PC-9 (cell line): ENCODE results near the gene IFTAP. TPM values are rescaled to one million over a fixed set of nuclear protein-coding genes. Genes with fewer than 3 reads are reported as not detected.

ENCODE experiments used
- BruUV-seq: library from RNA; stranded (reverse); fragments of 400-500 nt; replicated peaks from 2 replicates; lab custom pipeline; 2021; lab: Mats Ljungman, UMichigan
- CTCF ChIA-PET: fragments of 300-600 bp; sonication (Branson Sonifier 250); formaldehyde crosslinking; loops from one replicate; lab custom pipeline; 2022; ENCODE audit warnings: antibody characterized with exemption; lab: Charles Lee
- POLR2A ChIA-PET: fragments of 300-600 bp; sonication (Branson Sonifier 250); formaldehyde crosslinking; loops from one replicate; lab custom pipeline; 2022; ENCODE audit warnings: antibody characterized with exemption; ENCODE audit not compliant: unreplicated experiment; lab: Charles Lee
- DNase-seq, 2 experiments: peaks; one replicate each; pipeline versions ENCODE4 v3.0.0 to v3.0.0-alpha.2; 2015 to 2022; ENCODE audit warnings: mixed read lengths in 1 of 2
- H2AFZ ChIP-seq: fragments of 200-600 bp; sonication (generic); 2 replicates; pipeline ENCODE4 v1.8.1; 2017; ENCODE audit warnings: antibody characterized with exemption
- H3F3A ChIP-seq: fragments of 200-600 bp; sonication (generic); 2 replicates; pipeline ENCODE4 v1.8.1; 2017; ENCODE audit warnings: antibody characterized with exemption, mild to moderate bottlenecking, low read depth; ENCODE audit not compliant: insufficient read depth
- H3K27ac ChIP-seq: fragments of 200-600 bp; sonication (generic); 2 replicates; pipeline ENCODE4 v1.6.1; 2016; ENCODE audit warnings: mixed run types
- H3K27me3 ChIP-seq: fragments of 200-600 bp; sonication (generic); 2 replicates; pipeline ENCODE4 v1.6.1; 2016; ENCODE audit warnings: low read depth, mixed run types; ENCODE audit not compliant: insufficient read depth
- H3K36me3 ChIP-seq: fragments of 200-600 bp; sonication (generic); 2 replicates; pipeline ENCODE4 v1.6.1; 2016; ENCODE audit warnings: low read depth, mixed run types
- H3K4me1 ChIP-seq: fragments of 200-600 bp; sonication (generic); replicated peaks from 2 replicates; pipeline ENCODE4 v1.6.1; 2016; ENCODE audit warnings: mixed run types; ENCODE audit not compliant: insufficient read depth
- H3K4me2 ChIP-seq: fragments of 200-600 bp; sonication (generic); 2 replicates; pipeline ENCODE4 v1.6.1; 2017; ENCODE audit warnings: mixed run types
- H3K4me3 ChIP-seq: fragments of 200-600 bp; sonication (generic); 2 replicates; pipeline ENCODE4 v1.6.1; 2016; ENCODE audit warnings: mixed run types
- H3K79me2 ChIP-seq: fragments of 200-600 bp; sonication (generic); 2 replicates; pipeline ENCODE4 v1.6.1; 2017; ENCODE audit warnings: low read depth, mixed run types
- H3K9me2 ChIP-seq: fragments of 200-600 bp; sonication (generic); 2 replicates; pipeline ENCODE4 v1.8.1; 2017; ENCODE audit warnings: mild to moderate bottlenecking; ENCODE audit not compliant: insufficient read depth
- H3K9me3 ChIP-seq: fragments of 200-600 bp; sonication (generic); 2 replicates; pipeline ENCODE4 v1.8.1; 2016; ENCODE audit warnings: low read depth; ENCODE audit not compliant: insufficient read depth
- H4K20me1 ChIP-seq: fragments of 200-600 bp; sonication (generic); 2 replicates; pipeline ENCODE4 v1.8.1; 2017; ENCODE audit not compliant: insufficient read depth
- EZH2 ChIP-seq: fragments of 200-600 bp; sonication (generic); IDR thresholded peaks from 2 replicates; pipeline ENCODE4 v1.8.0; 2017; ENCODE audit warnings: antibody characterized with exemption, low read depth
- intact Hi-C: fragments of 100-400 bp; cut with micrococcal nuclease; formaldehyde crosslinking; loops from one replicate; pipeline ENCODE4 v1.10.0; 2022; ENCODE audit not compliant: unreplicated experiment
- total RNA-seq: library from RNA; stranded (reverse); gene quantifications from 2 replicates; pipeline ENCODE4 v1.2.3, GENCODE V29; 2021
- TF ChIP-seq, protein P1 (sequence below): fragments of 200-600 bp; sonication (generic); conservative IDR thresholded peaks from 2 replicates; pipeline ENCODE4 v1.6.1; 2017; ENCODE audit warnings: mixed run types, antibody characterized with exemption, mild to moderate bottlenecking, moderate library complexity

The IFTAP gene
- total RNA-seq, 1 experiment from 2014 or later, result 18.9 TPM

DNA sequence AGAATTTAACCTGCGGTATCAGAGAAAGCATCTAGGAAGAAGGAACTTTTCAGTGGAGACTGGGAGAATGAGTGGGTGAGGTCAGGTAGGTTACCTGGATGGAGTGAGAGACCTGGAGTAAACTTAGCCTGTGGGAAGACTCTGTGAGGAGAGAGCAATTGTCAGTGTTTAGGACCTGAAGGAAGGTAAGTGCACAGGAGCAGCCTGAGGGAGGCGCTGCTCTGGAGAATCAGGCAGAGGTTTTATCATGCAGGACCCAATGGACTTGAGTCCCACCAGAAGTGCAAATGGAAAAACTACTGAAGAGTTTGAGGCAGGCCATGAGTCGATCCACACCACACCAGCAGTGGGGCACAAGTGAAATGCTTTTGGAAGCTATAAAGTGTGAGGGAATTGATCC, 10.6 kb upstream of the IFTAP start:
- Histone ChIP-seq H3K36me3 (no peaks in the 10 kb centered on the region), H3F3A (no peaks in the 10 kb centered on the region), H3K27me3 (no peaks in the 10 kb centered on the region), H2AFZ (no peak overlapping the region), H3K79me2 (no peaks in the 10 kb centered on the region), H3K27ac (no peak overlapping the region), H3K9me3 (no peaks in the 10 kb centered on the region; the same call in 1 of the 2 replicates), H4K20me1 (no peaks in the 10 kb centered on the region), H3K9me2 (no peaks in the 10 kb centered on the region), H3K4me1 (no peaks in the 10 kb centered on the region), H3K4me2 (no peak overlapping the region), H3K4me3 (no peak overlapping the region)
- TF ChIP-seq, protein P1, sequence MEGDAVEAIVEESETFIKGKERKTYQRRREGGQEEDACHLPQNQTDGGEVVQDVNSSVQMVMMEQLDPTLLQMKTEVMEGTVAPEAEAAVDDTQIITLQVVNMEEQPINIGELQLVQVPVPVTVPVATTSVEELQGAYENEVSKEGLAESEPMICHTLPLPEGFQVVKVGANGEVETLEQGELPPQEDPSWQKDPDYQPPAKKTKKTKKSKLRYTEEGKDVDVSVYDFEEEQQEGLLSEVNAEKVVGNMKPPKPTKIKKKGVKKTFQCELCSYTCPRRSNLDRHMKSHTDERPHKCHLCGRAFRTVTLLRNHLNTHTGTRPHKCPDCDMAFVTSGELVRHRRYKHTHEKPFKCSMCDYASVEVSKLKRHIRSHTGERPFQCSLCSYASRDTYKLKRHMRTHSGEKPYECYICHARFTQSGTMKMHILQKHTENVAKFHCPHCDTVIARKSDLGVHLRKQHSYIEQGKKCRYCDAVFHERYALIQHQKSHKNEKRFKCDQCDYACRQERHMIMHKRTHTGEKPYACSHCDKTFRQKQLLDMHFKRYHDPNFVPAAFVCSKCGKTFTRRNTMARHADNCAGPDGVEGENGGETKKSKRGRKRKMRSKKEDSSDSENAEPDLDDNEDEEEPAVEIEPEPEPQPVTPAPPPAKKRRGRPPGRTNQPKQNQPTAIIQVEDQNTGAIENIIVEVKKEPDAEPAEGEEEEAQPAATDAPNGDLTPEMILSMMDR, result no peak
- TF ChIP-seq EZH2, result no peak
- DNase-seq, result no peak
- ChIA-PET CTCF (no interaction called here), POLR2A (no interaction called here)
- intact Hi-C loops, result no loop called here
- BruUV-seq, result no TSS peak

DNA sequence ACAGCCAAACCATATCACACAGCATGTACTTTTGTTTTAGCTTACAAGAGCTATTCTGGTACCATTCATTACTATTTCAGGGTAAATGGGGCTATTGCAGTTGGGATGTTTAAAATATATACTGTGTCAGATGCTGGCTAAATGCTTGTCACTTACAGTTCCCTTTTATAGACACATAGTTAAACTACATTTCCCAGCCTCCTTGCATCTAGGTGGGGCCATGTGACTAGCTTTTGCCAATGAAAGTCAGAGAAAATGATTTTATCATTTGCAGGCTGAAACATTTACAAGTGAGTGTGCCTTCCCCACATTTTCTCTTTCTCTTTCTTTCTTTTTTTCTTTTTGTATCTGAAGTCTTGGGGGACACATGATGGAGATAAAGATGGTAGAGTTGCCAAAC, 7.8 kb upstream of the IFTAP start:
- Histone ChIP-seq H3K9me2 (no peaks in the 10 kb centered on the region), H3K27me3 (peaks cover 14% of the 10 kb centered on the region), H3F3A (no peaks in the 10 kb centered on the region), H2AFZ (no peak overlapping the region), H3K9me3 (no peaks in the 10 kb centered on the region; the same call in 1 of the 2 replicates), H3K4me2 (no peak overlapping the region), H3K79me2 (no peaks in the 10 kb centered on the region), H3K4me3 (no peak overlapping the region), H3K4me1 (no peaks in the 10 kb centered on the region), H4K20me1 (no peaks in the 10 kb centered on the region), H3K27ac (no peak overlapping the region), H3K36me3 (no peaks in the 10 kb centered on the region)
- DNase-seq, result no peak
- CTCF ChIA-PET, result no interaction called here
- intact Hi-C loops, result no loop called here
- no peak for TF ChIP-seq EZH2
- TF ChIP-seq, protein P1, result no peak
- no TSS peak for BruUV-seq
- POLR2A ChIA-PET, result interaction anchor here (0.7 kb wide), 1 partner anchor 8 kb away, joined by 10 read pairs; the partner anchor contains the start of gene IFTAP

DNA sequence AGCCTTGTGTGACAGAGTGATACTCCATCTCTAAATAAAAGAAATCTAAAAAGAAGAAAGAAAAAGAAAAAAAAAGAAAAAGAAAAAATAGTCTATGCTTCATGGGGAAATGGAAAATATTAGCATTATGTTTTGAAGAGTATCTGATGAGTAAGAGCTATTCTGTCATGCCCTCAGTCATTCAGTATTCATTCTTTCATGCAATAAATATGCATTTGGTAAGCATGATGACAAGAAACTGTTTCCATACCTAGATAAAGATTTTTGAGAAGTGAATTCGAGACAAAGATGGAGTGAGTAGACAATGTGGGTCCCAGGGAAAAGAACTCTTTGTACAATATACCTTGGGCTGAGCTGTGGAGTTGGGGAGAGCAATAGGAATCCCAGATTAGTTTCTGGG, 6.2 kb upstream of the IFTAP start:
- POLR2A ChIA-PET, result no interaction called here
- no peak overlapping the region for H3K4me3 ChIP-seq
- H4K20me1 ChIP-seq, result no peaks in the 10 kb centered on the region
- H3K9me3 ChIP-seq, result no peaks in the 10 kb centered on the region
- DNase-seq, result no peak
- no peaks in the 10 kb centered on the region for H3K4me1 ChIP-seq
- H3K27me3 ChIP-seq, result peaks cover 15% of the 10 kb centered on the region
- TF ChIP-seq EZH2, result no peak
- TF ChIP-seq, protein P1, result no peak
- H3F3A ChIP-seq, result no peaks in the 10 kb centered on the region
- intact Hi-C loops, result no loop called here
- CTCF ChIA-PET, result no interaction called here
- BruUV-seq, result no TSS peak
- H3K79me2 ChIP-seq, result no peaks in the 10 kb centered on the region
- H3K36me3 ChIP-seq, result no peaks in the 10 kb centered on the region
- no peak overlapping the region for H3K27ac ChIP-seq
- no peak overlapping the region for H3K4me2 ChIP-seq
- no peak overlapping the region for H2AFZ ChIP-seq
- H3K9me2 ChIP-seq, result no peaks in the 10 kb centered on the region
